ENCODE measurements around the gene SNX10. TPM values are rescaled to one million over a fixed set of nuclear protein-coding genes. Genes with fewer than 3 reads are reported as not detected.

SNX10 gene
- total and polyA plus RNA-seq, 12 donors, result 0.75 to 11.9 (median 1.6) TPM

DNA sequence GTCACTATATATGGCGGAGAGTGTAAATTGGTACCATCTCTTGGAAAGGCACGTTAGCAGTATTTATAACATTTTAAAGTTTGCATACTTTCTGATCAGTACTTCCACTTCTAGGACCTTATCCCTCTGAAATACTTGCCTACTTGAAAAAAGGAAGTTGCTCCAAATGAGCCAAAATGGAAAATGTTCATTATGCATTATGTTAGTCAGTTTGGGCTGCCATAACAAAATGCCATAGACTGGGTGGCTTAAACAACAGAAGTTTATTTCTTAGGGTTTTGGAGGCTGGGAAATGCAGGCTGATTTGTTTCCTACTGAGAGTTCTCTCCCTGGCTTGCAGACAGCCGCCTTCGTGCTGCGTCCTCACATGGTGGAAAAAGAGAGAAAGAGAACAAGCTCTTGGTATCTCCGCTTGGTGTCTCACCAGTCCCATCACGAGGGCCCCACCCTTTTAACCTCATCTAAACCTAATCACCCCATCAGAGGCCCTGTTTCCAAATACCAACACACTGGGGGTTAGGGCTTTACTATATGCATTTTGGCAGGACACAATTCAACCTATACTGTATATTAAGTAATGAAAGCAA, 6.9 kb downstream of the SNX10 start:
- WGBS, 2 donors, result 87 to 89% methylated on average over 7 of the region's 7 CpGs
- no peaks in the 10 kb centered on the region for H3K36me3 ChIP-seq
- TF ChIP-seq CTCF (IDR thresholded peaks at IDR 0.05), result no peak
- intact Hi-C loops (cut with DNase I), result no loop called here
- no peak for DNase-seq
- H3K4me3 ChIP-seq, result no peak overlapping the region
- no peak for ATAC-seq
- no peak overlapping the region for H3K27ac ChIP-seq
- peaks cover 0 to 3% (median 0%) of the 10 kb centered on the region in 7 donors for H3K27me3 ChIP-seq
- H3K9me3 ChIP-seq, result no peaks in the 10 kb centered on the region
- peaks cover 0 to 21% (median 0%) of the 10 kb centered on the region in 9 donors for H3K4me1 ChIP-seq

- no peaks in the 10 kb centered on the region for H3K9me3 ChIP-seq
- H3K4me1 ChIP-seq, result peaks cover 0 to 51% (median 0%) of the 10 kb centered on the region in 9 donors
- 83% methylated on average over 9 of the region's 9 CpGs for WGBS, 2 donors
- H3K27me3 ChIP-seq, result peaks cover 0 to 4% (median 0%) of the 10 kb centered on the region in 7 donors
- no peak for DNase-seq
- H3K36me3 ChIP-seq, result no peaks in the 10 kb centered on the region
- no peak overlapping the region for H3K4me3 ChIP-seq
- intact Hi-C loops (cut with DNase I), result no loop called here
- peak overlapping the region in 2 of 10 donors; percentile 62 to 88 for H3K27ac ChIP-seq
- no peak for TF ChIP-seq CTCF (IDR thresholded peaks at IDR 0.05)
- peak in 1 of 8 donors; percentile 19 for ATAC-seq
Observed at GRCh38 chr7:26305090-26305868, 13.6 kb downstream of the SNX10 start.

DNA sequence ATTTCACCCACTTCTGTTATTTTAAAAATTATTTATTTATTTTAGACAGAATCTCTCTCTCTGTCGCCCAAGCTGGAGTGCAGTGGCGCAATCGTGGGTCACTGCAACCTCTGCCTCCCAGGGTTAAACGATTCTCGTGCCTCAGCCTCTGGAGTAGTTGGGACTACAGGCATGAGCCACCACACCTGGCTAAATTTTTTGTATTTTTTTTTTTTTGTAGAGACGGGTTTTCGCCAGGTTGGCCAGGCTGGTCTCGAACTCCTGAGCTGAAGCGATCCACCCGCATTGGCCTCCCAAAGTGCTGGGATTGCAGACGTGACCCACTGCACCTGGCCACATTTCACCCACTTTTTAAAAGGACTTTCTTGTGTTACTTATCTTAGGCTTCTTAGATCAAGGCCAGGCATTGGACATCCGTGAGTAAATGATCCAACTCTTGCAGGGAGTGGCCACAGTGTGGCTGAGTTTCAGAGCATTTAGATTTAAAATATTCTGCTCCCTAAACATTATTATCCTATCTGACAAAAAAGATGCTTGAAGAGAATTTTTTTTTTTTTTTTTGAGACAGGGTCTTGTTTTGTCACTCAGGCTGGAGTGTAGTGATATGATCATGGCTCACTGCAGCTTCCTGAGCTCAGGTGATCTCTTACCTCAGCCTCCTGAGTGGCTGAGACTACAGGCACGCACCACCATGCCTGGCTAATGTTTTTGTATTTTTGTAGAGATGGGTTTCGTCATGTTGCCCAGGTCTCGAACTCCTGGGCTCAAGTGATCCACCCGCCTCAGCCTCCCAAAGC, 14.4 kb downstream of the SNX10 start:
- no peak for ATAC-seq
- Histone ChIP-seq H3K36me3 (no peaks in the 10 kb centered on the region), H3K4me3 (no peak overlapping the region), H3K27me3 (peaks cover 0 to 12% (median 0%) of the 10 kb centered on the region in 7 donors), H3K27ac (peak overlapping the region in 2 of 10 donors; percentile 10 to 88), H3K4me1 (peaks cover 0 to 52% (median 0%) of the 10 kb centered on the region in 9 donors), H3K9me3 (no peaks in the 10 kb centered on the region)
- TF ChIP-seq CTCF (IDR thresholded peaks at IDR 0.05), result no peak
- 90 to 92% methylated on average over 16 of the region's 16 CpGs for WGBS, 2 donors
- DNase-seq, result no peak
- intact Hi-C loops (cut with DNase I), result no loop called here

DNA sequence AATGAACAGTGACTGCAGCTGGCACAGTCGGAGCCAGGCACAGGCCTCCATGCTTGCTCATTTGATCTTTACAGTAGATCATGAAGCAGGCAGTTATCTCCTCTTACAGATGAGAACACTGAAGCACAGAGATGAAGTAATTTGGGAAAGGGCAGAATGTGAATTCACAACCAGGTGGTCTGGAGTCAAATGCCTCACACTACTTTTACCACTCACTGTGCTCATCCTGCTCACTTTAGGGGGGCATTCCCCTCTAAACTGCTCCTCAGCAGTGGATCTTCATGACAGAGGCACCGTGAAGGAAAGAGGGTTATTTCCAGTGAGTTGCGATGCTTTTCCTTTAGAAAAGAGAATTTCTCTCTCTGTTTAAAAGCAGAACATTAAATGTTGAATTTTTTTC, 15.1 kb downstream of the SNX10 start:
- no peaks in the 10 kb centered on the region for H3K9me3 ChIP-seq
- ATAC-seq (no peak), DNase-seq (no peak)
- H3K4me1 ChIP-seq, result peaks cover 0 to 59% (median 0%) of the 10 kb centered on the region in 9 donors
- intact Hi-C loops (cut with DNase I), result no loop called here
- no peak overlapping the region for H3K4me3 ChIP-seq
- peak overlapping the region in 2 of 10 donors; percentile 10 to 88 for H3K27ac ChIP-seq
- peaks cover 0 to 14% (median 0%) of the 10 kb centered on the region in 7 donors for H3K27me3 ChIP-seq
- no peak for TF ChIP-seq CTCF (IDR thresholded peaks at IDR 0.05)
- no peaks in the 10 kb centered on the region for H3K36me3 ChIP-seq
- 71 to 73% methylated on average over 3 of the region's 3 CpGs for WGBS, 2 donors
